HL-60/S4 treated with retinoic acid at 250 ng/mL for 4 days and 3 days (cell line): ENCODE results near the gene RNF113B.

Experiments
- in situ Hi-C: fragments of 300-500 bp; cut with MboI; formaldehyde crosslinking; loops from 2 replicates; pipeline ENCODE4 v1.7.0; 2022; ENCODE audit warnings: low sequenced_read_pairs

RNF113B gene

GRCh38 chr13:98142380-98143156 lies 34.5 kb downstream of the RNF113B start, which contains the start of gene FARP1:
TSS of gene FARP1 (plus strand) at chr13:98143094. CDS start at chr13:98213243, 70,149 bp downstream.
- in situ Hi-C loops, result no loop called here

DNA sequence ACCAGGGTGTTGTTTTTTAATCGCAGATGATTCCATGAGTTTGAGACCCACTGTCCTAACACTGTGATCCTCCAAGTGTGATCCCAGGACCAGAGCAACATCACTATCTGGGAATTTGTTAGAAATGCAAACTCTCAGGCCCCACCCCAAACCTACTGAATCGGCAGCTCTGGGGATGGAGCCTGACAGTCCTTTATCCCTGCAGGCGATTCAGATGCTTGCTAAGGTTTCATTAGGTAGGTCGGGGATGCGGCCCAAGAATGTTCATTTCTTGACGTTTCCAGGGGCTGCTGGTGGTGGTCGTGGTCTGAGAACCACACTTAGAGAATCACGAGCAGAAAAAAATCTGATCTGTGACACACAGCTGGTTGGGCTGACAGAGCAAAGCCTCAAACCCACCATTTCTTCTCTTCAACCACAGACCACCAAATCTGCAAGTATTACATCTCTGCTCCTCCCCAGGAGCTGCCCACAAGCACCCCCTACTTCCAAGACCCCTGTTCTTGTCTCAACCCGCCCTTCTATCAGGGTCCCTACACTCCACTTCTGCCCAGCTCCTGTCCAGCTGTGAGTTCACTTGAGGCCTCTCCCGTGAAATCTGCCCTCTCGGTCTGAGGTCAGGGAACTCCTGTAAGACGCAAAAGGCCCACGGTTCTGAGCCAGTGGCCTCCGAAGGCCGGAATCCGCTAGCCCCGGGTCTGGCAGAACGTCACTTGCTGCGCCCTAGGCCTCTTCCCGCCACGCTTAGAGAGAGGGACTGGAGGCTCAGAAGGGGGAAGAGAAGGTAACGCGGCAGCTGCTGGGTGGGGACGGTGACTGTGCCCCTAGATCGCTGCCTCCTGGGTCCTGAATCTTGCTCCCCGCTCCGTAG lies 35.3 kb downstream of the RNF113B start:
- in situ Hi-C loops, result no loop called here

- in situ Hi-C loops, result no loop called here
These were observed 36.0 kb downstream of the RNF113B start for GRCh38 chr13:98141091-98141490.

DNA sequence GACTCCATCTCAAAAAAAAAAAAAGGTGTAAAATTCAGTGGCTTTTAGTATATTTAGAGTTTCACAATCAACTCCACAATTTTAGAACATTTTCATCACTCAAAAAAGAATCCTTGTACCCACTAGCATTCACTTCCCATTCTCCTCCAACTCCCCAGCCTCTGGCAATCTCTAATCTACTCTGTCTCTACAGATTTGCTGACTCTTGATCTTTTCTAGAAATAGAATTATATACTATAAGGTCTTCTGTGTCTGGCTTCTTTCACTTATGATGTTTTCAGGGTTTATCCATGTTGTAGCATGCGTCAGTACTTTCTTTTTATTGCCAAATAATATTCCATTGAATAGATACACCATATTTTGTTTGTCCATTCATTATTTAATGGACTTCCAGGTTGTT lies 42.2 kb downstream of the RNF113B start:
- in situ Hi-C loops, result no loop called here

DNA sequence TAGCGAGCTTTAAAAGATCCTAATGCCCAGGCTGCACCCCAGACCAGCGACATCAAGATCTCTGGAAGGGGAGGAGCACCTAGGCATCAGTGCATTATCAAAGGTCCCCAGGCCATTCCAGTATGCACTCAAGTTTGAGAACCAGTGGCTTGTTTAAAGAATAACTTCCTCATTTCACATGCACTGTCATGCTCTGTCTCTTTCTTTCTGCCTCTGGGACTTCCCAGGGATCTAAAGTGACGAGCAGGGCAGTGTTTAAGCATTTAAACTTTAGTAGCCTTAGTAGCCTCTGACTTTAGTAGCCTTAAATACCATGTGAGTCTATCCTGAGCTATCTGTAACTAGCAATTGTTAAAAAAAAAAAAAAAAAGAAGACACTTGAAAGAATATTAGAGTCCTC lies 43.1 kb downstream of the RNF113B start:
- in situ Hi-C loops, result no loop called here

GRCh38 chr13:98129059-98129746 lies 47.9 kb downstream of the RNF113B start:
- in situ Hi-C loops, result no loop called here
